Measurements from ENCODE around the gene SCYGR3. TPM values are rescaled to one million over a fixed set of nuclear protein-coding genes. Genes with fewer than 3 reads are reported as not detected.
A peak's percentile ranks its signal among the peaks of the same experiment; 100 is the strongest.
"Not testable (repeated sequence)": the region's sequence is repeated elsewhere in the genome, so short reads cannot be mapped to it uniquely, and the experiment has no call there.

SCYGR3 gene
- total RNA-seq, 6 donors from 2014 or later, result not detected

GRCh38 chr2:227610123-227610522, 4.5 kb downstream of the SCYGR3 start:
- DNase-seq (no peak), ATAC-seq (ENCODE audit: low FRiP score in 2 of 2) (no peak)
- H3K27me3 ChIP-seq, result no peaks in the 10 kb centered on the region
- 69 to 83% methylated on average over 2 of the region's 2 CpGs for WGBS, 2 donors
- no peak overlapping the region for H3K27ac ChIP-seq
- H3K36me3 ChIP-seq, result no peaks in the 10 kb centered on the region
- peaks cover 0 to 5% (median 0%) of the 10 kb centered on the region in 4 donors for H3K4me1 ChIP-seq
- no peak for TF ChIP-seq POLR2A (IDR thresholded peaks at IDR 0.05)
- no peak for TF ChIP-seq POLR2AphosphoS5 (IDR thresholded peaks at IDR 0.05)
- TF ChIP-seq EP300 (IDR thresholded peaks at IDR 0.05), result no peak
- no peak for TF ChIP-seq CTCF (IDR thresholded peaks at IDR 0.05)
- H3K9me3 ChIP-seq, result no peaks in the 10 kb centered on the region
- H3K4me3 ChIP-seq, result no peak overlapping the region

GRCh38 chr2:227608561-227609338, 5.9 kb downstream of the SCYGR3 start:
- Histone ChIP-seq H3K4me1 (peaks cover 0 to 5% (median 0%) of the 10 kb centered on the region in 4 donors), H3K4me3 (no peak overlapping the region), H3K27me3 (no peaks in the 10 kb centered on the region), H3K9me3 (no peaks in the 10 kb centered on the region), H3K27ac (no peak overlapping the region), H3K36me3 (no peaks in the 10 kb centered on the region)
- 53 to 70% methylated on average over 8 to 15 of the region's 16 CpGs for WGBS, 2 donors
- ATAC-seq (ENCODE audit: low FRiP score in 2 of 2), result peak; percentile 45 to 74
- TF ChIP-seq CTCF (IDR thresholded peaks at IDR 0.05) (no peak), POLR2AphosphoS5 (IDR thresholded peaks at IDR 0.05) (no peak), EP300 (IDR thresholded peaks at IDR 0.05) (no peak), POLR2A (IDR thresholded peaks at IDR 0.05) (no peak)
- DNase-seq, result peak in 1 of 2 donors; percentile 62

GRCh38 chr2:227607941-227608340, 6.7 kb downstream of the SCYGR3 start:
- H3K27ac ChIP-seq, result no peak overlapping the region
- no peaks in the 10 kb centered on the region for H3K9me3 ChIP-seq
- H3K4me3 ChIP-seq, result no peak overlapping the region
- no peaks in the 10 kb centered on the region for H3K36me3 ChIP-seq
- WGBS, 2 donors, result 48 to 50% methylated on average over 3 of the region's 3 CpGs
- no peak for DNase-seq
- TF ChIP-seq POLR2A (IDR thresholded peaks at IDR 0.05) (no peak), CTCF (IDR thresholded peaks at IDR 0.05) (no peak), EP300 (IDR thresholded peaks at IDR 0.05) (no peak), POLR2AphosphoS5 (IDR thresholded peaks at IDR 0.05) (no peak)
- H3K27me3 ChIP-seq, result no peaks in the 10 kb centered on the region
- ATAC-seq (ENCODE audit: low FRiP score in 2 of 2), result no peak
- H3K4me1 ChIP-seq, result peaks cover 0 to 4% (median 0%) of the 10 kb centered on the region in 4 donors

- ATAC-seq (ENCODE audit: low FRiP score in 2 of 2), result no peak
- no peaks in the 10 kb centered on the region for H3K27me3 ChIP-seq
- TF ChIP-seq CTCF (IDR thresholded peaks at IDR 0.05), result no peak
- TF ChIP-seq POLR2A (IDR thresholded peaks at IDR 0.05), result no peak
- TF ChIP-seq POLR2AphosphoS5 (IDR thresholded peaks at IDR 0.05), result no peak
- no peak for TF ChIP-seq EP300 (IDR thresholded peaks at IDR 0.05)
Observed at GRCh38 chr2:227606476-227606875, 8.2 kb downstream of the SCYGR3 start.

GRCh38 chr2:227602358-227602757, 12.3 kb downstream of the SCYGR3 start:
- ATAC-seq (ENCODE audit: low FRiP score in 2 of 2) (no peak), DNase-seq (no peak)
- TF ChIP-seq POLR2A (IDR thresholded peaks at IDR 0.05) (no peak), EP300 (IDR thresholded peaks at IDR 0.05) (no peak), CTCF (IDR thresholded peaks at IDR 0.05) (no peak), POLR2AphosphoS5 (IDR thresholded peaks at IDR 0.05) (no peak)
- no peaks in the 10 kb centered on the region for H3K9me3 ChIP-seq
- H3K36me3 ChIP-seq, result no peaks in the 10 kb centered on the region
- 74% methylated on average over 3 of the region's 3 CpGs for WGBS, 2 donors
- H3K4me3 ChIP-seq, result no peak overlapping the region
- H3K4me1 ChIP-seq, result no peaks in the 10 kb centered on the region
- no peaks in the 10 kb centered on the region for H3K27me3 ChIP-seq
- no peak overlapping the region for H3K27ac ChIP-seq

More at GRCh38 chr2:227606476-227606875, 8.2 kb downstream of the SCYGR3 start:
- no peaks in the 10 kb centered on the region for H3K9me3 ChIP-seq
- H3K4me1 ChIP-seq, result no peaks in the 10 kb centered on the region
- no peak overlapping the region for H3K27ac ChIP-seq
- DNase-seq, result no peak
- WGBS, 2 donors, result 85 to 88% methylated on average over 1 of the region's 1 CpG
- H3K36me3 ChIP-seq, result no peaks in the 10 kb centered on the region
- H3K4me3 ChIP-seq, result no peak overlapping the region

- H3K4me3 ChIP-seq; H3K36me3 ChIP-seq; H3K27ac ChIP-seq; H3K9me3 ChIP-seq; H3K4me1 ChIP-seq; H3K27me3 ChIP-seq; ATAC-seq (ENCODE audit: low FRiP score in 2 of 2): not testable (repeated sequence)
- 89 to 92% methylated on average over 5 to 13 of the region's 16 CpGs for WGBS, 2 donors
- peak in 1 of 2 donors; percentile 68 for DNase-seq
Observed at GRCh38 chr2:227598835-227599503, 15.7 kb downstream of the SCYGR3 start, which contains the start of gene SCYGR2. TSS of gene SCYGR2 (plus strand) at chr2:227598893. CDS start at chr2:227598893, 0 bp downstream.

Data from upper lobe of left lung (tissue), 6 donors.